Measurements from ENCODE around the gene PHGDH.

GRCh38 chr1:119773711-119774241 lies 62.0 kb downstream of the PHGDH start:
- TF ChIP-seq, protein P1, sequence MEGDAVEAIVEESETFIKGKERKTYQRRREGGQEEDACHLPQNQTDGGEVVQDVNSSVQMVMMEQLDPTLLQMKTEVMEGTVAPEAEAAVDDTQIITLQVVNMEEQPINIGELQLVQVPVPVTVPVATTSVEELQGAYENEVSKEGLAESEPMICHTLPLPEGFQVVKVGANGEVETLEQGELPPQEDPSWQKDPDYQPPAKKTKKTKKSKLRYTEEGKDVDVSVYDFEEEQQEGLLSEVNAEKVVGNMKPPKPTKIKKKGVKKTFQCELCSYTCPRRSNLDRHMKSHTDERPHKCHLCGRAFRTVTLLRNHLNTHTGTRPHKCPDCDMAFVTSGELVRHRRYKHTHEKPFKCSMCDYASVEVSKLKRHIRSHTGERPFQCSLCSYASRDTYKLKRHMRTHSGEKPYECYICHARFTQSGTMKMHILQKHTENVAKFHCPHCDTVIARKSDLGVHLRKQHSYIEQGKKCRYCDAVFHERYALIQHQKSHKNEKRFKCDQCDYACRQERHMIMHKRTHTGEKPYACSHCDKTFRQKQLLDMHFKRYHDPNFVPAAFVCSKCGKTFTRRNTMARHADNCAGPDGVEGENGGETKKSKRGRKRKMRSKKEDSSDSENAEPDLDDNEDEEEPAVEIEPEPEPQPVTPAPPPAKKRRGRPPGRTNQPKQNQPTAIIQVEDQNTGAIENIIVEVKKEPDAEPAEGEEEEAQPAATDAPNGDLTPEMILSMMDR (IDR thresholded peaks at IDR 0.05; ENCODE audit: insufficient read depth, low read depth, low read length) = no peak
- TF ChIP-seq EZH2 (IDR thresholded peaks at IDR 0.05; ENCODE audit: insufficient read depth, low read length) = no peak

Data from astrocyte (in vitro differentiated cells and primary cell).